Germinal center (tissue), 1 donor: Measurements from ENCODE around the gene LONRF3.
"Not testable (repeated sequence)": the region's sequence is repeated elsewhere in the genome, so short reads cannot be mapped to it uniquely, and the experiment has no call there.

Experiments used
- DNase-seq: peaks from one replicate; pipeline ENCODE4 v3.0.0; 2012; ENCODE audit warnings: mixed read lengths, low spot score

The LONRF3 gene

GRCh38 chrX:118988911-118989310 is 14.5 kb downstream of the LONRF3 start:
- no peak for DNase-seq

- DNase-seq: no peak
These were observed 15.5 kb downstream of the LONRF3 start for GRCh38 chrX:118989886-118990285.

GRCh38 chrX:118990512-118991227 is 16.3 kb downstream of the LONRF3 start:
- no peak for DNase-seq

GRCh38 chrX:118992441-118993121 is 18.2 kb downstream of the LONRF3 start:
- not testable (repeated sequence) for DNase-seq

GRCh38 chrX:119003462-119003861 is 29.0 kb downstream of the LONRF3 start:
- DNase-seq: no peak

- DNase-seq: peak; percentile 30
These were observed 30.6 kb downstream of the LONRF3 start for GRCh38 chrX:119004920-119005524.

- no peak for DNase-seq
These were observed 32.9 kb downstream of the LONRF3 start for GRCh38 chrX:119007189-119007770.

GRCh38 chrX:119008110-119008744 is 33.8 kb downstream of the LONRF3 start:
- peak; percentile 43 for DNase-seq

GRCh38 chrX:119009071-119009470 is 34.7 kb downstream of the LONRF3 start:
- DNase-seq: no peak

- no peak for DNase-seq
These were observed 36.1 kb downstream of the LONRF3 start for GRCh38 chrX:119010491-119010890.

- no peak for DNase-seq
These were observed 38.7 kb downstream of the LONRF3 start for GRCh38 chrX:119013164-119013563.

- DNase-seq: peak; percentile 3
These were observed 41.2 kb downstream of the LONRF3 start for GRCh38 chrX:119015407-119016237.

- no peak for DNase-seq
These were observed 42.7 kb downstream of the LONRF3 start for GRCh38 chrX:119017077-119017476.

- no peak for DNase-seq
These were observed 51.5 kb downstream of the LONRF3 start for GRCh38 chrX:119025900-119026299.

GRCh38 chrX:119026344-119026743 is 51.9 kb downstream of the LONRF3 start:
- not testable (repeated sequence) for DNase-seq

- DNase-seq: not testable (repeated sequence)
These were observed 53.7 kb downstream of the LONRF3 start for GRCh38 chrX:119027960-119028732.

GRCh38 chrX:119028733-119029330 is 54.4 kb downstream of the LONRF3 start:
- no peak for DNase-seq

GRCh38 chrX:119029656-119030055 is 55.2 kb downstream of the LONRF3 start:
- DNase-seq: not testable (repeated sequence)

- no peak for DNase-seq
These were observed 56.6 kb downstream of the LONRF3 start for GRCh38 chrX:119030990-119031389.
